ENCODE data around the gene HAT1.

Gene HAT1

GRCh38 chr2:171960570-171960969, 38.3 kb downstream of the HAT1 start:
- H3K27me3 ChIP-seq (ENCODE audit: insufficient read depth, poor library complexity, severe bottlenecking), result no peaks in the 10 kb centered on the region
- no peaks in the 10 kb centered on the region for H3K4me1 ChIP-seq (ENCODE audit: insufficient read depth, poor library complexity, severe bottlenecking)
- DNase-seq (ENCODE audit: low spot score) (no peak), ATAC-seq (ENCODE audit: low read depth) (no peak)
- H3K36me3 ChIP-seq (ENCODE audit: low read depth), result peaks cover 35% of the 10 kb centered on the region
- no peak overlapping the region for H3K4me3 ChIP-seq (ENCODE audit: severe bottlenecking)
- no peak for TF ChIP-seq CTCF (IDR thresholded peaks at IDR 0.05; ENCODE audit: poor library complexity, severe bottlenecking)
- H3K27ac ChIP-seq (ENCODE audit: poor library complexity, severe bottlenecking), result no peak overlapping the region
- no peaks in the 10 kb centered on the region for H3K9me3 ChIP-seq (ENCODE audit: severe bottlenecking)

- Histone ChIP-seq H3K9me3 (ENCODE audit: severe bottlenecking) (no peaks in the 10 kb centered on the region), H3K36me3 (ENCODE audit: low read depth) (peaks cover 47% of the 10 kb centered on the region), H3K27me3 (ENCODE audit: insufficient read depth, poor library complexity, severe bottlenecking) (no peaks in the 10 kb centered on the region), H3K27ac (ENCODE audit: poor library complexity, severe bottlenecking) (no peak overlapping the region), H3K4me3 (ENCODE audit: severe bottlenecking) (no peak overlapping the region), H3K4me1 (ENCODE audit: insufficient read depth, poor library complexity, severe bottlenecking) (no peaks in the 10 kb centered on the region)
- DNase-seq (ENCODE audit: low spot score) (no peak), ATAC-seq (ENCODE audit: low read depth) (no peak)
- no peak for TF ChIP-seq CTCF (IDR thresholded peaks at IDR 0.05; ENCODE audit: poor library complexity, severe bottlenecking)
Measured at GRCh38 chr2:171963198-171963597, 40.9 kb downstream of the HAT1 start.

- Histone ChIP-seq H3K27ac (ENCODE audit: poor library complexity, severe bottlenecking) (no peak overlapping the region), H3K9me3 (ENCODE audit: severe bottlenecking) (no peaks in the 10 kb centered on the region), H3K36me3 (ENCODE audit: low read depth) (peaks cover 56% of the 10 kb centered on the region), H3K27me3 (ENCODE audit: insufficient read depth, poor library complexity, severe bottlenecking) (no peaks in the 10 kb centered on the region), H3K4me1 (ENCODE audit: insufficient read depth, poor library complexity, severe bottlenecking) (no peaks in the 10 kb centered on the region), H3K4me3 (ENCODE audit: severe bottlenecking) (no peak overlapping the region)
- no peak for ATAC-seq (ENCODE audit: low read depth)
- TF ChIP-seq CTCF (IDR thresholded peaks at IDR 0.05; ENCODE audit: poor library complexity, severe bottlenecking), result no peak
- no peak for DNase-seq (ENCODE audit: low spot score)
Measured at GRCh38 chr2:171964308-171964707, 42.0 kb downstream of the HAT1 start.

DNA sequence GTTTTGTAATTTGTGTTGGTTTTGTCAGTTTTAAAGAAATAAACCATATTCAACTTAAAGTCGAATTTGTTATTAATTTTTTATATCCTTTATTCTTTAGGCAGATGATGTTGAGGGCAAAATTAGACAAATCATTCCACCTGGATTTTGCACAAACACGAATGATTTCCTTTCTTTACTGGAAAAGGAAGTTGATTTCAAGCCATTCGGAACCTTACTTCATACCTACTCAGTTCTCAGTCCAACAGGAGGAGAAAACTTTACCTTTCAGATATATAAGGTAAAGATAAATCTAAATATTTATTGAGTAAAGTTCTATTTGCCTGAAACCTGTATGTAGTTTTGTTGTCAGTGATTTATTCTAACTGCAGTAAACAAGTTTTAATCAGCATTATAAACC, 43.0 kb downstream of the HAT1 start:
- Histone ChIP-seq H3K4me3 (ENCODE audit: severe bottlenecking) (no peak overlapping the region), H3K27ac (ENCODE audit: poor library complexity, severe bottlenecking) (no peak overlapping the region), H3K9me3 (ENCODE audit: severe bottlenecking) (no peaks in the 10 kb centered on the region), H3K4me1 (ENCODE audit: insufficient read depth, poor library complexity, severe bottlenecking) (no peaks in the 10 kb centered on the region), H3K36me3 (ENCODE audit: low read depth) (peaks cover 55% of the 10 kb centered on the region), H3K27me3 (ENCODE audit: insufficient read depth, poor library complexity, severe bottlenecking) (no peaks in the 10 kb centered on the region)
- no peak for TF ChIP-seq CTCF (IDR thresholded peaks at IDR 0.05; ENCODE audit: poor library complexity, severe bottlenecking)
- no peak for ATAC-seq (ENCODE audit: low read depth)
- no peak for DNase-seq (ENCODE audit: low spot score)

- Histone ChIP-seq H3K36me3 (ENCODE audit: low read depth) (peaks cover 55% of the 10 kb centered on the region), H3K27me3 (ENCODE audit: insufficient read depth, poor library complexity, severe bottlenecking) (no peaks in the 10 kb centered on the region), H3K4me3 (ENCODE audit: severe bottlenecking) (no peak overlapping the region), H3K9me3 (ENCODE audit: severe bottlenecking) (no peaks in the 10 kb centered on the region), H3K27ac (ENCODE audit: poor library complexity, severe bottlenecking) (no peak overlapping the region), H3K4me1 (ENCODE audit: insufficient read depth, poor library complexity, severe bottlenecking) (no peaks in the 10 kb centered on the region)
- DNase-seq (ENCODE audit: low spot score) (no peak), ATAC-seq (ENCODE audit: low read depth) (no peak)
- no peak for TF ChIP-seq CTCF (IDR thresholded peaks at IDR 0.05; ENCODE audit: poor library complexity, severe bottlenecking)
Measured at GRCh38 chr2:171965661-171966060, 43.4 kb downstream of the HAT1 start.

All from RWPE2 (cell line).